Measurements from ENCODE around the gene MEI1. TPM values are rescaled to one million over a fixed set of nuclear protein-coding genes. Genes with fewer than 3 reads are reported as not detected.

MEI1 gene
- total and polyA plus RNA-seq, 9 of the 15 experiments (the other 6 are each of a cell fraction or from before 2014, with no cell fraction given) = 0.08 to 0.68 (median 0.18) TPM; not detected in 2

DNA sequence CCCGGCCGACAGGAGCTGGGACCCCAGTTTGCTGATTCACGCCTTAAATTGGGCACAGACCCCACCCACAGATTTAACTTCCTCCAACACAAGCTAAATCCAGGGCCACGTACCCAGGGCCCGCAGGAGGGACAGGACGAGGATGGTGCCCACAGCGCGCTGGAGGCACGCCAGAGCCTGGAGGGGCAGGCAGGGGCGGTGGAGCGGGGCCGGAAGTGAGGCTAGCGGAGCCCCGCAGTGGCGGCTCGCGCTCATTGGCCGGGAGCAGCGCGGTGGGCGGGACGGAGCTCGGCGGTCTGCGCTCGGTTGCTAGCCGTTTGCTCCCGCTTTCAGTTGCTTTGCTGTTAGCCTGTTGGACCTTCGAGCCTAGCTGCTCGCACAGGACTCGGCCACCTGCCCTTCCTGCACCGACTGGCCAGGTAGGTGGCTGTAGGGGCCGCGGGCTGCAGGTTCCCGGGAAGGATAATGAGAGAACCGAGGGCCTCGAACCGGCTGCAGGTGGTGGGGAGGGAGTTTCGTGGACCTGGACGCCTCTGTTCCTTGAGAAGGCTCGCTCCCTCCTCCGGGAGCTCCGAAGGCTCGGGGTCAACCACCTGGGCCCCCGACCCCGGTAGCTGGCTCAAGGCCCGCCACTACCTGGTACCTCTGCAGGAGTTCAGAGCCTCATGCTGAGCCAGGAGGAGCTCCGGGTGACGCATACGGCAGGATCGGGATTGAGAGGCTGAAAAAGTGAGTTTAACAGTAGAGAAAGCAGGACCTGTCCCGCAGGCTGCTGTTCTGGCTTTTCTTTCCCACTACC lies 101.2 kb downstream of the MEI1 start, which contains the start of gene CCDC134 (continued):
- TF ChIP-seq SIN3A (IDR thresholded peaks at IDR 0.05; ENCODE audit: borderline replicate concordance in 2 of 2, control insufficient read depth in 1 of 2, low read depth in 2 of 2, low read length in 2 of 2) (peak in 1 of 2 experiments; percentile 25; a peak in 1 of 4 replicates), POLR2H (tag; IDR thresholded peaks at IDR 0.05; ENCODE audit: low read depth) (peak; percentile 61), CHD2 (IDR thresholded peaks at IDR 0.05; ENCODE audit: low read depth, low read length) (0 out of 2 replicates have a peak, but pooled peaks have one; percentile 35), CREM (IDR thresholded peaks at IDR 0.05; ENCODE audit: low read depth) (peak; percentile 53; the same call in 1 of the 2 replicates), PCBP2 (IDR thresholded peaks at IDR 0.05; ENCODE audit: low read depth, low read length, poor library complexity, severe bottlenecking) (no peak), NFIC (IDR thresholded peaks at IDR 0.05) (peak; percentile 93), GABPB1 (CRISPR knock-in tag; IDR thresholded peaks at IDR 0.05) (peak; percentile 93), DACH1 (IDR thresholded peaks at IDR 0.05; ENCODE audit: partially characterized antibody) (no peak), XRCC5 (IDR thresholded peaks at IDR 0.05; ENCODE audit: low read depth, low read length) (no peak), TAF9B (IDR thresholded peaks at IDR 0.05; ENCODE audit: partially characterized antibody) (peak; percentile 78), ZNF561 (CRISPR knock-in tag; conservative IDR thresholded peaks at IDR 0.05) (no peak), KAT7 (CRISPR knock-in tag; IDR thresholded peaks at IDR 0.05; ENCODE audit: borderline replicate concordance) (peak; percentile 90), POLR2A (conservative IDR thresholded peaks at IDR 0.05) (peak; percentile 86)
- TF ChIP-seq, protein P1, sequence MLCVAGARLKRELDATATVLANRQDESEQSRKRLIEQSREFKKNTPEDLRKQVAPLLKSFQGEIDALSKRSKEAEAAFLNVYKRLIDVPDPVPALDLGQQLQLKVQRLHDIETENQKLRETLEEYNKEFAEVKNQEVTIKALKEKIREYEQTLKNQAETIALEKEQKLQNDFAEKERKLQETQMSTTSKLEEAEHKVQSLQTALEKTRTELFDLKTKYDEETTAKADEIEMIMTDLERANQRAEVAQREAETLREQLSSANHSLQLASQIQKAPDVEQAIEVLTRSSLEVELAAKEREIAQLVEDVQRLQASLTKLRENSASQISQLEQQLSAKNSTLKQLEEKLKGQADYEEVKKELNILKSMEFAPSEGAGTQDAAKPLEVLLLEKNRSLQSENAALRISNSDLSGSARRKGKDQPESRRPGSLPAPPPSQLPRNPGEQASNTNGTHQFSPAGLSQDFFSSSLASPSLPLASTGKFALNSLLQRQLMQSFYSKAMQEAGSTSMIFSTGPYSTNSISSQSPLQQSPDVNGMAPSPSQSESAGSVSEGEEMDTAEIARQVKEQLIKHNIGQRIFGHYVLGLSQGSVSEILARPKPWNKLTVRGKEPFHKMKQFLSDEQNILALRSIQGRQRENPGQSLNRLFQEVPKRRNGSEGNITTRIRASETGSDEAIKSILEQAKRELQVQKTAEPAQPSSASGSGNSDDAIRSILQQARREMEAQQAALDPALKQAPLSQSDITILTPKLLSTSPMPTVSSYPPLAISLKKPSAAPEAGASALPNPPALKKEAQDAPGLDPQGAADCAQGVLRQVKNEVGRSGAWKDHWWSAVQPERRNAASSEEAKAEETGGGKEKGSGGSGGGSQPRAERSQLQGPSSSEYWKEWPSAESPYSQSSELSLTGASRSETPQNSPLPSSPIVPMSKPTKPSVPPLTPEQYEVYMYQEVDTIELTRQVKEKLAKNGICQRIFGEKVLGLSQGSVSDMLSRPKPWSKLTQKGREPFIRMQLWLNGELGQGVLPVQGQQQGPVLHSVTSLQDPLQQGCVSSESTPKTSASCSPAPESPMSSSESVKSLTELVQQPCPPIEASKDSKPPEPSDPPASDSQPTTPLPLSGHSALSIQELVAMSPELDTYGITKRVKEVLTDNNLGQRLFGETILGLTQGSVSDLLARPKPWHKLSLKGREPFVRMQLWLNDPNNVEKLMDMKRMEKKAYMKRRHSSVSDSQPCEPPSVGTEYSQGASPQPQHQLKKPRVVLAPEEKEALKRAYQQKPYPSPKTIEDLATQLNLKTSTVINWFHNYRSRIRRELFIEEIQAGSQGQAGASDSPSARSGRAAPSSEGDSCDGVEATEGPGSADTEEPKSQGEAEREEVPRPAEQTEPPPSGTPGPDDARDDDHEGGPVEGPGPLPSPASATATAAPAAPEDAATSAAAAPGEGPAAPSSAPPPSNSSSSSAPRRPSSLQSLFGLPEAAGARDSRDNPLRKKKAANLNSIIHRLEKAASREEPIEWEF (CRISPR knock-in tag; IDR thresholded peaks at IDR 0.05) = no peak
- TF ChIP-seq, protein P2, sequence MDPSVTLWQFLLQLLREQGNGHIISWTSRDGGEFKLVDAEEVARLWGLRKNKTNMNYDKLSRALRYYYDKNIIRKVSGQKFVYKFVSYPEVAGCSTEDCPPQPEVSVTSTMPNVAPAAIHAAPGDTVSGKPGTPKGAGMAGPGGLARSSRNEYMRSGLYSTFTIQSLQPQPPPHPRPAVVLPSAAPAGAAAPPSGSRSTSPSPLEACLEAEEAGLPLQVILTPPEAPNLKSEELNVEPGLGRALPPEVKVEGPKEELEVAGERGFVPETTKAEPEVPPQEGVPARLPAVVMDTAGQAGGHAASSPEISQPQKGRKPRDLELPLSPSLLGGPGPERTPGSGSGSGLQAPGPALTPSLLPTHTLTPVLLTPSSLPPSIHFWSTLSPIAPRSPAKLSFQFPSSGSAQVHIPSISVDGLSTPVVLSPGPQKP (CRISPR knock-in tag; IDR thresholded peaks at IDR 0.05) = no peak
- TF ChIP-seq, protein P3, sequence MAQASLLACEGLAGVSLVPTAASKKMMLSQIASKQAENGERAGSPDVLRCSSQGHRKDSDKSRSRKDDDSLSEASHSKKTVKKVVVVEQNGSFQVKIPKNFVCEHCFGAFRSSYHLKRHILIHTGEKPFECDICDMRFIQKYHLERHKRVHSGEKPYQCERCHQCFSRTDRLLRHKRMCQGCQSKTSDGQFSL (CRISPR knock-in tag; IDR thresholded peaks at IDR 0.05) = no peak
- TF ChIP-seq, protein P3 (tag; IDR thresholded peaks at IDR 0.05) = no peak
- TF ChIP-seq, protein P4, sequence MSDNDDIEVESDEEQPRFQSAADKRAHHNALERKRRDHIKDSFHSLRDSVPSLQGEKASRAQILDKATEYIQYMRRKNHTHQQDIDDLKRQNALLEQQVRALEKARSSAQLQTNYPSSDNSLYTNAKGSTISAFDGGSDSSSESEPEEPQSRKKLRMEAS (CRISPR knock-in tag; IDR thresholded peaks at IDR 0.05) = peak; percentile 48
- TF ChIP-seq, protein P5, sequence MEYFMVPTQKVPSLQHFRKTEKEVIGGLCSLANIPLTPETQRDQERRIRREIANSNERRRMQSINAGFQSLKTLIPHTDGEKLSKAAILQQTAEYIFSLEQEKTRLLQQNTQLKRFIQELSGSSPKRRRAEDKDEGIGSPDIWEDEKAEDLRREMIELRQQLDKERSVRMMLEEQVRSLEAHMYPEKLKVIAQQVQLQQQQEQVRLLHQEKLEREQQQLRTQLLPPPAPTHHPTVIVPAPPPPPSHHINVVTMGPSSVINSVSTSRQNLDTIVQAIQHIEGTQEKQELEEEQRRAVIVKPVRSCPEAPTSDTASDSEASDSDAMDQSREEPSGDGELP (CRISPR knock-in tag; IDR thresholded peaks at IDR 0.05; ENCODE audit: borderline replicate concordance) = peak; percentile 67

Data from K562 (cell line).